ENCODE results near the gene SDK1.
A peak's percentile ranks its signal among the peaks of the same experiment; 100 is the strongest.

DNA sequence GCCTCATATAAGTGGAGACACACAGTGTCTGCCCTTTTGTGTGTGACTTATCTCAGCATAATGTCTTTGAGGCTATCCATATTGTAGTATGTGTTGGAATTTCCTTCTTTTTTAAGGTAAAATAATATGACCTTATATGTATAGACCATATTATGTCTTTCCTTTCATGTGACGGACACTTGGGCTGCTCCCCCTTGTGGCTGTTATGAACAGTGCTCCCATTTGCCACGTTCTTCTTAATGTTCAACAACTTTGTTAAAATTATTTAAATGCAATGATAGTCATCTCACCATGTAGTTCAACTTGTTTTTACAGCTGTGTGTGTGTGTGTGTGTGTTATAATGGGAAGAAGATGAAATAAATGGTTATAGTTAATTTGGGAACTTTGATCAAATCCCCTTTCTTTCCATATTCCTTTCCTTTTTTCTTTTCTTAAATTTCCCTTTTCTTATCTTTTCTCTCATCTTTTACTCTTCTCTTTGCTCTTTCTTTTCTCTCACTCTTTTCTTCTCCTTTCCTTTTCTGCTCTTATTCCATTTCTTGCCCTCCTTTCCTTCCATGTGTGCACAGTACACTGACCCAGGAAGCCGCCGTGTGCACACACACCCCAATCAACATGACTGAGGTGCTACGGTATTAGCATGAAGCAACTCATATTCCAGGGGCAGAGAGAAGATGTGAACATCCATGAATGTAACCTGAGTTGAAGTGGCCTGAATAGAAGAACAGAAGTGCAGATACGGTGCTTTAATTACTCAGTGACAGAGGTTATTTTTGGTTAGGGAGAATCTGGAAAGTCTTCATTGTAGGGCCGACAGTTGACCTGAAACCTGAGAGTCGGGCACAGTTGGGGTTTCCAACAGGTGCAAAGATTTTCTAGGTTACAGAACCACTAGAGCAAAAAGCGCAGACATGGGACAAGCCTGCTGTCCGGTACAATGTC is 596.6 kb downstream of the SDK1 start:
- TF ChIP-seq, protein P1, sequence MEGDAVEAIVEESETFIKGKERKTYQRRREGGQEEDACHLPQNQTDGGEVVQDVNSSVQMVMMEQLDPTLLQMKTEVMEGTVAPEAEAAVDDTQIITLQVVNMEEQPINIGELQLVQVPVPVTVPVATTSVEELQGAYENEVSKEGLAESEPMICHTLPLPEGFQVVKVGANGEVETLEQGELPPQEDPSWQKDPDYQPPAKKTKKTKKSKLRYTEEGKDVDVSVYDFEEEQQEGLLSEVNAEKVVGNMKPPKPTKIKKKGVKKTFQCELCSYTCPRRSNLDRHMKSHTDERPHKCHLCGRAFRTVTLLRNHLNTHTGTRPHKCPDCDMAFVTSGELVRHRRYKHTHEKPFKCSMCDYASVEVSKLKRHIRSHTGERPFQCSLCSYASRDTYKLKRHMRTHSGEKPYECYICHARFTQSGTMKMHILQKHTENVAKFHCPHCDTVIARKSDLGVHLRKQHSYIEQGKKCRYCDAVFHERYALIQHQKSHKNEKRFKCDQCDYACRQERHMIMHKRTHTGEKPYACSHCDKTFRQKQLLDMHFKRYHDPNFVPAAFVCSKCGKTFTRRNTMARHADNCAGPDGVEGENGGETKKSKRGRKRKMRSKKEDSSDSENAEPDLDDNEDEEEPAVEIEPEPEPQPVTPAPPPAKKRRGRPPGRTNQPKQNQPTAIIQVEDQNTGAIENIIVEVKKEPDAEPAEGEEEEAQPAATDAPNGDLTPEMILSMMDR (IDR thresholded peaks at IDR 0.05; ENCODE audit: low read depth, low read length), result peak; percentile 94
- no peak for TF ChIP-seq MAX (IDR thresholded peaks at IDR 0.05; ENCODE audit: low read depth, low read length)

All from NB4 (cell line).